Stimulated activated memory B cell treated with anti-CD40 and anti-IgM and Interleukin-4, amounts not matched to agents 10 μg/mL and 1 μg/mL and 100 μg/mL, for 72 hours (primary cell): Measurements from ENCODE around the gene WARS2.
"Not testable (repeated sequence)": the region's sequence is repeated elsewhere in the genome, so short reads cannot be mapped to it uniquely, and the experiment has no call there.

Experiments used
- ATAC-seq: fragments of 150-1000 bp; cut with Tn5 transposase; 2 replicates; pipeline ENCODE4 v1.10.0; 2021
- H3K27ac Mint-ChIP-seq: one replicate; pipeline ENCODE4 v1.8.0; 2022; ENCODE audit warnings: mild to moderate bottlenecking, mixed read lengths
- H3K27me3 Mint-ChIP-seq: one replicate; pipeline ENCODE4 v1.8.0; 2022; ENCODE audit warnings: mixed read lengths
- H3K36me3 Mint-ChIP-seq: one replicate; pipeline ENCODE4 v1.8.0; 2022; ENCODE audit warnings: mixed read lengths
- H3K4me1 Mint-ChIP-seq: one replicate; pipeline ENCODE4 v1.8.0; 2022; ENCODE audit warnings: mixed read lengths
- H3K4me3 Mint-ChIP-seq: one replicate; pipeline ENCODE4 v1.8.0; 2022; ENCODE audit warnings: mild to moderate bottlenecking, moderate library complexity, mixed read lengths
- H3K9me3 Mint-ChIP-seq: one replicate; pipeline ENCODE4 v1.8.0; 2022; ENCODE audit warnings: mixed read lengths

The WARS2 gene

DNA sequence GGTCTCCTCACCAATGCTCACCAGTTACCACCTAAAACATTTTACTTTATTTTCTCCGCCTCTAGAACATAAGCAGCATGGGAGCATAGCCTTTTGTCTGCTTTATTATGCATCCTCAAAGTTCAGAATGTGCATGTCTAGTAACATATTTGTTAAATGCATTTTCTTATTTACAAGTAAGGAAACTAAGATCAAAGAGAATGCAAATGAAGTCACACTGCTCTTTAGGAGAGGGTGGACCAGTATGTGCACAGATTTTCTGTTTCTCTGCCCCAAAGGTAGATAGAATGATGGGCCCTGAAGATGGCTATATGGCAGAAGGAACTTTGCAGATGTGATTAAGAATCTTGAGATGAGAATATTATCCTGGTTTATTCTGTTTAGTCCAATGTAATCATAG lies 9.7 kb upstream of the WARS2 start:
- no peak overlapping the region for H3K4me3 Mint-ChIP-seq
- H3K4me1 Mint-ChIP-seq, result peaks cover 8% of the 10 kb centered on the region
- H3K27me3 Mint-ChIP-seq, result no peaks in the 10 kb centered on the region
- H3K9me3 Mint-ChIP-seq, result no peaks in the 10 kb centered on the region
- H3K27ac Mint-ChIP-seq, result no peak overlapping the region
- H3K36me3 Mint-ChIP-seq, result peaks cover 83% of the 10 kb centered on the region
- no peak for ATAC-seq

DNA sequence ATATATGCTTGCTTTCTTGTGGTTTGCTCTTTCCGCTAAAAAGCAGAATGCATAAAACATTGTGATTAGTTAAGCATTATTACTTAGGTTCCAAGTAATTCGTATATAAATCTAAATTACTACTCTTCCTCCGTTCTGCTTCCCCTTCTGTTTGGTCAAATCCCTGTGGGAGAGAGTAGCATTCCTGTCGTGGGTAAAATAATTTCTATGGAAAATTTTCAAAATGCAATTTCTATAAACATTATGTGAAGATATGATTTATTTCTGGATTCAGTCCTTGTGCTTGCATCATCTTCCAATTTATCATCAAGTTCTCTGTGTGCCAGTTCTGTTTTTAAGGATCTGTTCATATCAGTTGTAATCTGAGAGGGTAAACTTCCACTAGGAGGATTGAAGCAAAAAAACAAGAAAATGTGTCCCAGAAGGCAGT lies 7.2 kb upstream of the WARS2 start:
- ATAC-seq, result no peak
- no peaks in the 10 kb centered on the region for H3K27me3 Mint-ChIP-seq
- no peak overlapping the region for H3K4me3 Mint-ChIP-seq
- peaks cover 61% of the 10 kb centered on the region for H3K36me3 Mint-ChIP-seq
- no peaks in the 10 kb centered on the region for H3K9me3 Mint-ChIP-seq
- H3K4me1 Mint-ChIP-seq, result peaks cover 7% of the 10 kb centered on the region
- no peak overlapping the region for H3K27ac Mint-ChIP-seq

DNA sequence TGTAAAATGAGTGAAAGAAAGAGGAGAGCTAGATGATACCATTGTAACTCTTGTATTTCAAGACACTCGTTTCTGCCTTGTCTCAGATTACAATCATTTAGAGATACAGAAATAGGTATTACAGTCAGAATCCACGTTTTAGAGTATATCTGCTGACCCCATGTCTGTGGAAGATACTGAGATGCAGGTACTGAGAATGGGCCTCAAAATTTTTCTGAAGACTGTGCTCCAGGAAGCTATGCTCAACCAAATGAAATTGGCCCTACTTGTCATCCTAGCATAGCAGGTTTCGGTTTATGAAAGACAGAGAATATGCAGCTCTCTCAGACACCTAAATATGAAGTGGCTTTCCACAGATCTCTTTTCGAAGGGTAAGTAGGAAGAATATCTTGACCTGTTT lies 6.0 kb upstream of the WARS2 start:
- Mint-ChIP-seq H3K36me3 (peaks cover 56% of the 10 kb centered on the region), H3K27me3 (no peaks in the 10 kb centered on the region), H3K9me3 (no peaks in the 10 kb centered on the region), H3K27ac (no peak overlapping the region), H3K4me3 (no peak overlapping the region), H3K4me1 (peaks cover 16% of the 10 kb centered on the region)
- no peak for ATAC-seq

DNA sequence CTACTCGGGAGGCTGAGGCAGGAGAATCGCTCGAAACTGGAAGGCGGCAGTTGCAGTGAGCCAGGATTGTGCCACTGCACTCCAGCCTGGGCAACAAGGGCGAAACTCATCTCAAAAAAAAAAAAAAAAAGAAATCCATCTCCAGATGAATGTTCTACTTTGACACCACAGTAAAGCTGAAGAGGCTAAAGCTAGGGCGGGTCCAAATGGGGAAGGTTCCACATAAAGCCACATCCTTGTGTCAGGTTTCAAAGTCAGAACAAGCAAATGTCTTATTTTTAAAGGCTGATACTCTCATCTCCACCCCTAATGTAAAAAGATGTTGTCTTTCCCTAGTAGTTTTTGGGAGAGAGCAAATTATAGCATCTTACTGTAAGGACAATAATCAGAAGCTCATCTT lies 4.4 kb upstream of the WARS2 start:
- ATAC-seq, result no peak
- H3K4me3 Mint-ChIP-seq, result no peak overlapping the region
- peaks cover 45% of the 10 kb centered on the region for H3K36me3 Mint-ChIP-seq
- H3K9me3 Mint-ChIP-seq, result no peaks in the 10 kb centered on the region
- no peak overlapping the region for H3K27ac Mint-ChIP-seq
- H3K4me1 Mint-ChIP-seq, result peaks cover 24% of the 10 kb centered on the region
- H3K27me3 Mint-ChIP-seq, result no peaks in the 10 kb centered on the region

DNA sequence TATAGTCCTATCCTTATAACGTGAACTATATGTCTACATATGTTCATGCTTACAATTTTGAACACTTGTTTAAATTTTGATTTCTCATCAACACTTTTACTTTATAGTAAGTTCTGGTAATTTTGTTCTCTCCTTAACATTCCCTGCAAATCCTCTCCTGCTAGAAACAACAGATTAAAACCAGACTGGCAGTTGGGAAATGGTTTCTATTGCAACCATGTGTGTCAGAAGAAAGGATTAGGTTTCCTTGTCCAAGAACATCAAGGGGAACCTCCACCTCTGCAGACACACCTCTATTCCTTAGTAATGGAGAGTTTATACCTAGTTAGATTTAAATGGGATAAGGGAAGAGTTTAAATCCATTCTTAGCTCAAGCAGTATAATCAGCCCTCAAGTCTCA lies 3.3 kb upstream of the WARS2 start:
- Mint-ChIP-seq H3K27me3 (no peaks in the 10 kb centered on the region), H3K4me1 (peaks cover 24% of the 10 kb centered on the region), H3K36me3 (peaks cover 34% of the 10 kb centered on the region), H3K4me3 (no peak overlapping the region), H3K27ac (no peak overlapping the region), H3K9me3 (no peaks in the 10 kb centered on the region)
- ATAC-seq, result no peak

DNA sequence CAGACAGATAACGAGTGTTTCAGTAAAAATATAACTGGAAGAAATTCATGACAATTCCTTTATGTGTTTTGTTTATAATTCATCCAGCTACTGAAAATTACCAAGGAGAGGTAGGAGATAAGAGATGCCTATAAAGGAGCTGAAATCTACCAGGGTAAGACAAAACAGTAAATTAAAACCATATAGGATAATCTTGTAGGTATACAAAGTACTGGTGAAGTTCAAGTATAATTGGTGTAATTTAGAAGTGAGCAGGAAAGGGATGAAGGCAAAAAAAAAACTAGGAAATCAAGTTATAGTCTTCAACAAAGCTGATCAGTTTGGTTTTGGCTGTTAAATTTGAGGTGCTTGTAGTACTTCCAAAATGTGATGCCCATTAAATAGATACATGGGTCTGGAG lies 1.2 kb upstream of the WARS2 start:
- no peak for ATAC-seq
- Mint-ChIP-seq H3K36me3 (peaks cover 16% of the 10 kb centered on the region), H3K4me1 (peaks cover 24% of the 10 kb centered on the region), H3K9me3 (no peaks in the 10 kb centered on the region), H3K27ac (no peak overlapping the region), H3K27me3 (no peaks in the 10 kb centered on the region), H3K4me3 (no peak overlapping the region)

DNA sequence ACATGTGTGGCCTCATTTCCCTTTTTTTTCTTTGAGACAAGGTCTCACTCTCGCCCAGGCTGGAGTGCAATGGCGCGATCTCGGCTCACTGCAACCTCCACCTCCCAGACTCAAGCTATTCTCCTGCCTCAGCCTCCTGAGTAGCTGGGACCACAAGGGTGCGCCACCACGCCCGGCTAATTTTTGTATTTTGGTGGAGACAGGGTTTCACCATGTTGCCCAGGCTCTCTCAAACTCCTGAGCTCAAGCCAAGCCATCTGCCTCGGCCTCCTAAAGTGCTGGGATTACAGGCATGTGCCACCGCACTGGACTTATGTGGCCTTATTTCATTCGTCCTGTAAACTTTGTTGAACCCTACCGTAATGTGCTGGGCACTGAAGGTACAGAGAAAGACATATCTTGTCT lies 569 bp upstream of the WARS2 start:
- Mint-ChIP-seq H3K4me3 (no peak overlapping the region), H3K4me1 (peaks cover 24% of the 10 kb centered on the region), H3K9me3 (no peaks in the 10 kb centered on the region), H3K27me3 (no peaks in the 10 kb centered on the region), H3K27ac (no peak overlapping the region), H3K36me3 (peaks cover 11% of the 10 kb centered on the region)
- ATAC-seq, result peak; percentile 3

DNA sequence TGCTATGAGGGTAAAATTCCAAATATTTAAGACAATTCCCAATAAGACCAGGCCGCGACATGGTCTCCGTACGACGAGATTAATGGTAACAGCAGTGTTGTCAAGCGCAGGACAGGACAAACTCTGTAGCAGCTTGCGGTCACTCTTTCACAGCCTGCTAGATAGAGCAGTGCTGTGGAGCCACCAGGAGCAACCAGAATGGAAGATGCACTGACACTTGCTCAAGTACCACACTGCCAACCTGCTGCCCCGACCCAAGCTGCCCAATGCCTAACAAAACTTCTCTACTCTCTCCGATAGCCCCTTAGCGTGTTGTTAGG lies 636 bp downstream of the WARS2 start:
- Mint-ChIP-seq H3K27me3 (no peaks in the 10 kb centered on the region), H3K36me3 (peaks cover 6% of the 10 kb centered on the region), H3K27ac (no peak overlapping the region), H3K4me3 (no peak overlapping the region), H3K9me3 (no peaks in the 10 kb centered on the region), H3K4me1 (peaks cover 24% of the 10 kb centered on the region)
- ATAC-seq, result peak; percentile 49

DNA sequence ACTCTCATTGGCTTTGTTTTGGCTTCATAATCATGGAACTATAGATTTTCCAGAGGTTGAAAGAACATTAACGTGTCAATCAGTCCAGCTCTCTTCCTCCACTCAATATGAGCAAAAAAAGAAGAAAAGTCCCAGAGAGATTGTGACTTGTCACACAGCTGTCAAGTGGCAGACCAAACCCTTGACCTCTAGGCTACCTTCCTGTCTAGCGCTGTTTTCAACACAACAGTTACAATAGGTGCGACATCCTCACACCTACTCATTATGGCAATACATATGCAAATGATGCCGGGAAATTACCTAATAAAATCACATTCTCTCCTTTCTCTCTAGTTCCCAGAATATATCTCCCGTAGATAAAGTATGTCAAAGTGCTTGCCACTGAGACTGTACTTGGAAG lies 1.1 kb downstream of the WARS2 start:
- Mint-ChIP-seq H3K27me3 (no peaks in the 10 kb centered on the region), H3K9me3 (no peaks in the 10 kb centered on the region), H3K27ac (no peak overlapping the region), H3K4me3 (no peak overlapping the region), H3K4me1 (peaks cover 26% of the 10 kb centered on the region), H3K36me3 (peaks cover 10% of the 10 kb centered on the region)
- ATAC-seq, result no peak

DNA sequence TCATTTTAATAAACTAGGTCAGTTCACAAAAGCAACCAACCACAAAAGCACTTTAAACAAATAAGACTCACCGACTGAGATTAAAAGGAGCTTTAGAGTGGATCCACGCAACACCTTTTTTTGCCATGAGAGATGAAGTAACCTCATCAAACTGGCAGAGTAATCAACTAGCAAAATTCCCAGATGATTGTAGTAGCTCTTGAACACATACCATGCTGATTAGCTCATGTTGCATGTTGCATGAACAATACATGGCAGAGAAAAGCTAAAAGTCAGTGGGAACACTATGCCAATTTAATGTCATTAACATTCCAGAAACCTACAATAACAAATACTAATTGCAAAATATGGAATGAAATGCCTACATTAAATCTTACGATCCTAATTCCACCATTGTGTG lies 4.1 kb downstream of the WARS2 start:
- Mint-ChIP-seq H3K27ac (no peak overlapping the region), H3K4me1 (peaks cover 12% of the 10 kb centered on the region)

DNA sequence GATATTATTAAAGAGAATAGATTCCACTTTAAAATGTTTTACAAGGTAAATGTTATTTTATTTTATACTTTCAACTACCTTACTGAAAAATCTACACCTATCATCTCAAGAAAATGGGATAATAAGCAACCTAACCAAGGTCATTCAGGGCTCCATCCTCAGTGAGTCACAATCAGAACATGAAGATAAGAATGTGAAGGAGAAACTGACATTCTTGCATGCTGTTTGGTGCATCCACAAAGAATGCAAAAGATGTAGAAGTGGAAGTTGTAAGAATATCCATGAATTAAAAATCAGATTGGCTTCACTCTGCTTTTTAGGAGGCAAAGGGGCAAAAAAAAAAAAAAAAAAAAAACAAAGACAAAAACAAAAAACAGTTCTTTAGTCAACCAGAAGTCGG lies 6.5 kb downstream of the WARS2 start:
- peaks cover 19% of the 10 kb centered on the region for H3K36me3 Mint-ChIP-seq
- H3K9me3 Mint-ChIP-seq, result no peaks in the 10 kb centered on the region
- H3K4me3 Mint-ChIP-seq, result no peak overlapping the region
- ATAC-seq, result no peak
- H3K27ac Mint-ChIP-seq, result no peak overlapping the region
- H3K27me3 Mint-ChIP-seq, result no peaks in the 10 kb centered on the region
- H3K4me1 Mint-ChIP-seq, result peaks cover 6% of the 10 kb centered on the region

More for the DNA sequence above, 4.1 kb downstream of the WARS2 start:
- no peak overlapping the region for H3K4me3 Mint-ChIP-seq
- H3K27me3 Mint-ChIP-seq, result no peaks in the 10 kb centered on the region
- no peaks in the 10 kb centered on the region for H3K9me3 Mint-ChIP-seq
- H3K36me3 Mint-ChIP-seq, result peaks cover 23% of the 10 kb centered on the region
- no peak for ATAC-seq

DNA sequence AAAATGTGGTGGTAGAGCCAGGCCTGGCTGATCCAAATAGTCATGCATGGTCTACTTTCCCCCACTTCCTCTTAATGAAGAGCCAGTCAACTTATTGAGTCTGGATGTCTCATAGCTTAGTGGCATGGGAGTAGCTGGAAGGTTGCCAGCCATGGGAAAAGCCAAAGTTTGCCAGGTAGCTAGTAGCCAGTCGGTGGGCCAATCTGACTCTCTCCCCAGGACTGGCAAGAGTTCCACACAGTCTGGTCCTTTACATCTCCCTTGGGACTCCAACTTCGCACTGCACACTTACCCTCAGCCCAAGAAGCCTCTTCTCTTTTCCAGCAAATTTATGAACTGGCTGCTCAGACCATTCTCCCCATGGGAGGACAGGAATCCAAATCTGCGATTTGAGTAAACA lies 8.3 kb downstream of the WARS2 start:
- Mint-ChIP-seq H3K9me3 (peaks cover 4% of the 10 kb centered on the region), H3K4me1 (peaks cover 6% of the 10 kb centered on the region), H3K36me3 (peaks cover 30% of the 10 kb centered on the region), H3K27me3 (no peaks in the 10 kb centered on the region), H3K4me3 (no peak overlapping the region), H3K27ac (no peak overlapping the region)
- ATAC-seq, result no peak

DNA sequence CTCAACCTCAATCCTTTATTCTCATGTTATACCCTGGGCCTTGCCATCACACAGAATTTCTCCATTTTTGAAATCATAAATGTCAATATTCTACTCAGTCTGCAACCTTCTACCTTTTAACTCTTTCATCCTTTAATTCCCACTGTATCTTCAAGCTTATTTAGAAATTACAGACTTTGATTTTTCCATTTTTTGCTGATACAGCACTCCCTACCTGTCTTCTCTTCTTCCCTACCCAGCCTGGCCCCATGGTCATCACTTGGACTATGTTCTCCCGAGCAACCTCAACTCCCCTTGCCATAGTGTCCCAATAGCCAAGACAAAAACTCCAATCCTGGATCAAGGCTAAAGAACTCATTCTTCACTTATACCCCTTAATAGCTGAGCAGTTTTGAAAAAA lies 14.6 kb downstream of the WARS2 start:
- Mint-ChIP-seq H3K27me3 (no peaks in the 10 kb centered on the region), H3K36me3 (peaks cover 53% of the 10 kb centered on the region), H3K4me1 (no peaks in the 10 kb centered on the region), H3K4me3 (no peak overlapping the region), H3K9me3 (peaks cover 14% of the 10 kb centered on the region), H3K27ac (no peak overlapping the region)
- ATAC-seq, result no peak

DNA sequence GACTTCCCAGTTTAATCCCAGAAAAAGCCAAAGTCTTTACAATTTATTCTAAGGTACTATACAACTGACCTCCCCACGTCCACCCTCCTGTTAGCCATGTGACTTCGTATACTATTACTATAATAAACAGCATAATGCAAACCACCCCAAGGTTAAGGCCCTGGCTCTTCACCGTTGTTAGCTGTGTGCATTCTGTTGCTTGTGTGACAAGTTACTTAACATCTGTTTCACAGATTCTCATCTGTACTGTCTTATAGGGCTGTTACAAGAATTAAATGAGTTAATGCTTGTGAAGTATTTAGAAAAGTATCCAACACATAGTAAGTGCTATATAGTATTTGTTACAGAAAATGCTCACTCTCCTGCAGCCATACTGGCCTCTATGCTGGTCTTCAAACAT lies 15.7 kb downstream of the WARS2 start:
- peaks cover 18% of the 10 kb centered on the region for H3K9me3 Mint-ChIP-seq
- H3K4me1 Mint-ChIP-seq, result peaks cover 9% of the 10 kb centered on the region
- no peak for ATAC-seq
- peaks cover 64% of the 10 kb centered on the region for H3K36me3 Mint-ChIP-seq
- no peak overlapping the region for H3K4me3 Mint-ChIP-seq
- no peak overlapping the region for H3K27ac Mint-ChIP-seq
- H3K27me3 Mint-ChIP-seq, result no peaks in the 10 kb centered on the region

DNA sequence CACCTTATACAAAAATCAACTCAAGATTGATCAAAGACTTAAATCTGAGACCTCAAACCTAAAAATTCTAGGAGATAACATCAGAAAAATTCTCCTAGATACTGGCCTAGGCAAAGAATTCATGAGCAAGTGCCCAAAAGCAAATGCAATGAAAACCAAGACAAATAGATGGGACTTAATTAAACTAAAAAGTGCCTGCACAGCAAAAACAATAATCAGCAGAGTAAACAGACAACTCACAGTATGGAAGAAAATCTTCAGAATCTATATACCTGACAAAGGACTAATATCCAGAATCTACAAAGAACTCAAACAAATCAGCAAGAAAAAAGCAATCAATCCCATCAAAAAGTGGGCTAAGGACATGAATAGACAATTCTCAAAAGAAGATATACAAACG lies 18.6 kb downstream of the WARS2 start:
- H3K27ac Mint-ChIP-seq, H3K4me3 Mint-ChIP-seq, ATAC-seq, H3K27me3 Mint-ChIP-seq: not testable (repeated sequence)
- Mint-ChIP-seq H3K4me1 (peaks cover 12% of the 10 kb centered on the region), H3K9me3 (peaks cover 18% of the 10 kb centered on the region), H3K36me3 (peaks cover 77% of the 10 kb centered on the region)

DNA sequence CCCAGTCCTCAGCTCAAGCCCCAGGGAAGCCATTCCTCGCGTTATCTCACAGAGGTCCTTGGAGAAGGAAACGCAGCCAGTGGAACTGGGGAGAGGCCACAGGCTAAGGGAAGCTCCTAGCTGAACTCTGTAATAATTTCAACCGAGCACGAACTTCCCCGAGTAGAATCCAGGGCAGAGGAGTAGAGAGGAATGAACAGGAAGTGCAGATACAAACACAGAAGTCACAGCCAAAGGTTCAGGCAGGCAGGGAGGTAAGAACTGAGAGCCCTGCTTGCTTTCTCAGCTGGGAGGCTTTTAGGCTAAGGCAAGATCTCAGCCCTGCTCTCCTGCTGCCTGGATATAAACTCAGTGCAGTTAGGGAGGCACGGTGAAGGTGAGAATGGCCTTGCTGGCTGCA lies 23.7 kb downstream of the WARS2 start:
- no peak for ATAC-seq
- Mint-ChIP-seq H3K4me3 (no peak overlapping the region), H3K4me1 (peaks cover 22% of the 10 kb centered on the region), H3K27me3 (no peaks in the 10 kb centered on the region), H3K27ac (no peak overlapping the region), H3K36me3 (peaks cover 75% of the 10 kb centered on the region), H3K9me3 (peaks cover 14% of the 10 kb centered on the region)

DNA sequence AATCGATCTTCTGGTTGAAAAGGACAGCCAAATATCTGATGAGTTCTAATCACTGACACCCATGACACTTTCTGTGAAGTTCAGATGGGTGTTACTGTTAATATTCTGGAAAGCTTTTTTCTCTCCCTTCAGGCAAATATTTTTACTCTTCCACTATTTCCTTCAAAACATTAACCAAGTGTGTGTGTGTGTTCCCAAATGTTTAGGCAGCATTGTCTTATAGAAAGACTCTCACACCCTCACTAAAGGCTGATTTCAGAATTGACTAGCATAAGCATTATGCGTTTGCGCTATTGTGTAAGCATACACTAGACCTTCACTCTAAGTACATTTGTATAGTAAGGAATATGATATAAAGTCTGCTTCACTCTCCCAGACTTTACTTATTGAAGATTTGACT lies 24.7 kb downstream of the WARS2 start:
- no peak for ATAC-seq
- H3K36me3 Mint-ChIP-seq, result peaks cover 75% of the 10 kb centered on the region
- no peak overlapping the region for H3K4me3 Mint-ChIP-seq
- no peak overlapping the region for H3K27ac Mint-ChIP-seq
- peaks cover 22% of the 10 kb centered on the region for H3K4me1 Mint-ChIP-seq
- H3K27me3 Mint-ChIP-seq, result no peaks in the 10 kb centered on the region
- peaks cover 10% of the 10 kb centered on the region for H3K9me3 Mint-ChIP-seq
